HCT116 (cell line): ENCODE results near the gene KRTAP22-1. TPM values are rescaled to one million over a fixed set of nuclear protein-coding genes. Genes with fewer than 3 reads are reported as not detected.

ENCODE experiments used
- ATAC-seq: fragments of 200-7000 bp; cut with Tn5 transposase; 2 replicates; pipeline ENCODE4 v1.9.1; 2020; ENCODE audit warnings: mild to moderate bottlenecking, moderate library complexity
- BruUV-seq: library from RNA; stranded (reverse); fragments of 400-500 nt; replicated peaks from 2 replicates; lab custom pipeline; 2021; lab: Mats Ljungman, UMichigan
- CTCF ChIA-PET: fragments of 300-600 bp; sonication (Branson Sonifier 250); formaldehyde crosslinking; loops from one replicate; lab custom pipeline; 2021; ENCODE audit warnings: antibody characterized with exemption; lab: Charles Lee
- POLR2A ChIA-PET: fragments of 300-600, 350-600 bp; sonication (Branson Sonifier 250); formaldehyde crosslinking; loops from one replicate; lab custom pipeline; 2021; ENCODE audit warnings: antibody characterized with exemption; lab: Charles Lee
- RAD21 ChIA-PET, 2 experiments: fragments of 300-600 bp; sonication (Branson Sonifier 250); formaldehyde crosslinking; loops; one replicate each; lab custom pipeline; 2023; ENCODE audit warnings: low total read pairs in 2 of 2; ENCODE audit not compliant: uncharacterized antibody in 2 of 2, unreplicated experiment in 2 of 2, low non-redundant PET in 1 of 2; lab: Charles Lee
- DNase-seq: peaks from one replicate; pipeline ENCODE4 v3.0.0-alpha.2; 2010; ENCODE audit warnings: low read depth, low spot score
- H2AFZ ChIP-seq: fragments of 200-600 bp; shearing (Covaris generic), sonication (generic); 2 replicates; pipeline ENCODE4 v1.6.1; 2017; ENCODE audit warnings: low read depth, mixed run types, mixed read lengths, antibody characterized with exemption, low read length; ENCODE audit not compliant: poor library complexity, severe bottlenecking
- H3K27ac ChIP-seq: 2 replicates; pipeline ENCODE4 v1.5.1; 2012; ENCODE audit warnings: low read depth, low read length
- H3K27me3 ChIP-seq: fragments of 200-600 bp; sonication (generic); 2 replicates; pipeline ENCODE4 v1.6.1; 2016; ENCODE audit warnings: mixed run types, low read length, mixed read lengths; ENCODE audit not compliant: insufficient read depth
- H3K36me3 ChIP-seq, 2 experiments: fragments of 200-500 bp in 1 of 2; fragments of 200-600 bp in 1 of 2; sonication (Bioruptor generic) in 1 of 2; sonication (generic) in 1 of 2; 2 replicates each; pipeline versions ENCODE4 v1.5.1 to v1.6.1; 2014 to 2016; ENCODE audit warnings: low read length in 2 of 2, inconsistent platforms in 1 of 2, mixed read lengths in 1 of 2, mixed run types in 1 of 2; ENCODE audit not compliant: insufficient read depth in 2 of 2, control insufficient read depth in 1 of 2
- H3K4me1 ChIP-seq, 2 experiments: fragments of 200-600 bp in 1 of 2; sonication (generic) in 1 of 2; 2 replicates each; pipeline versions ENCODE4 v1.5.1 to v1.6.1; 2012 to 2017; ENCODE audit warnings: low read length in 2 of 2, inconsistent platforms in 1 of 2, mild to moderate bottlenecking in 1 of 2, mixed read lengths in 1 of 2, mixed run types in 1 of 2, moderate library complexity in 1 of 2; ENCODE audit not compliant: insufficient read depth in 2 of 2, control insufficient read depth in 1 of 2
- H3K4me2 ChIP-seq: fragments of 200-600 bp; sonication (generic); 2 replicates; pipeline ENCODE4 v1.6.1; 2017; ENCODE audit warnings: mixed run types, low read length, mixed read lengths
- H3K4me3 ChIP-seq, 2 experiments: fragments of 200-600 bp in 1 of 2; sonication (generic) in 1 of 2; replicated peaks in 1 of 2; 2 replicates each; pipeline ENCODE4 v1.5.1; 2011 to 2016; ENCODE audit warnings: low read length in 2 of 2, control low read depth in 1 of 2, low read depth in 1 of 2, mild to moderate bottlenecking in 1 of 2, mixed read lengths in 1 of 2, mixed run types in 1 of 2
- H3K79me2 ChIP-seq: fragments of 200-600 bp; sonication (generic); 2 replicates; pipeline ENCODE4 v1.6.1; 2017; ENCODE audit warnings: mild to moderate bottlenecking, mixed run types, low read length, moderate library complexity, mixed read lengths; ENCODE audit not compliant: insufficient read depth
- H3K9ac ChIP-seq: fragments of 200-600 bp; sonication (generic); 2 replicates; pipeline ENCODE4 v1.6.1; 2016; ENCODE audit warnings: low read length, mixed read lengths
- H3K9me2 ChIP-seq: fragments of 200-600 bp; sonication (generic), shearing (Covaris generic); 2 replicates; pipeline ENCODE4 v1.6.1; 2017; ENCODE audit warnings: mixed run types, mild to moderate bottlenecking, moderate library complexity; ENCODE audit not compliant: insufficient read depth
- H3K9me3 ChIP-seq, 2 experiments: fragments of 200-500 bp in 1 of 2; fragments of 200-600 bp in 1 of 2; sonication (Bioruptor generic) in 1 of 2; sonication (generic) in 1 of 2; 2 replicates each; pipeline ENCODE4 v1.6.1; 2014 to 2017; ENCODE audit warnings: low read length in 2 of 2, mixed read lengths in 2 of 2, inconsistent platforms in 1 of 2, low read depth in 1 of 2, mild to moderate bottlenecking in 1 of 2, mixed run types in 1 of 2, moderate library complexity in 1 of 2; ENCODE audit not compliant: control insufficient read depth in 1 of 2, insufficient read depth in 1 of 2
- H4K20me1 ChIP-seq: fragments of 200-600 bp; sonication (generic), shearing (Covaris generic); 2 replicates; pipeline ENCODE4 v1.6.1; 2017; ENCODE audit warnings: mixed run types, mild to moderate bottlenecking, moderate library complexity; ENCODE audit not compliant: insufficient read depth
- CEBPB ChIP-seq: IDR thresholded peaks from 2 replicates; pipeline ENCODE4 v1.6.1; 2012; ENCODE audit warnings: low read depth
- ELF1 ChIP-seq: IDR thresholded peaks from 2 replicates; pipeline ENCODE4 v1.6.1; 2012; ENCODE audit warnings: low read depth, borderline replicate concordance
- EZH2 ChIP-seq: fragments of 200-600 bp; sonication (generic); IDR thresholded peaks from 2 replicates; pipeline ENCODE4 v1.6.1; 2017; ENCODE audit warnings: antibody characterized with exemption, mixed run types
- EZH2phosphoT487 ChIP-seq: fragments of 200-600 bp; IDR thresholded peaks from 2 replicates; pipeline ENCODE4 v1.6.1; 2018; ENCODE audit warnings: antibody characterized with exemption, borderline replicate concordance
- FOSL1 ChIP-seq: IDR thresholded peaks from 2 replicates; pipeline ENCODE4 v1.6.1; 2012; ENCODE audit warnings: low read depth
- JUND ChIP-seq: IDR thresholded peaks from 2 replicates; pipeline ENCODE4 v1.6.1; 2012
- POLR2A ChIP-seq: IDR thresholded peaks from 2 replicates; pipeline ENCODE4 v1.7.0; 2011; ENCODE audit warnings: borderline replicate concordance; ENCODE audit not compliant: insufficient read depth, insufficient read length; ENCODE audit errors: extremely low read depth
- POLR2AphosphoS5 ChIP-seq: IDR thresholded peaks from 2 replicates; pipeline ENCODE4 v1.6.1; 2011; ENCODE audit warnings: mild to moderate bottlenecking, low read depth, low read length, moderate library complexity
- RAD21 ChIP-seq: IDR thresholded peaks from 2 replicates; pipeline ENCODE4 v1.6.1; 2012; ENCODE audit warnings: low read depth, mild to moderate bottlenecking
- YY1 ChIP-seq: IDR thresholded peaks from 2 replicates; pipeline ENCODE4 v1.6.1; 2011; ENCODE audit warnings: low read length, low read depth, moderate library complexity, mild to moderate bottlenecking; ENCODE audit not compliant: insufficient replicate concordance; ENCODE audit errors: extremely low read depth
- intact Hi-C: fragments of 100-400 bp; cut with micrococcal nuclease; formaldehyde crosslinking; loops from 2 replicates; pipeline ENCODE4 v1.10.0; 2022
- total RNA-seq: library from RNA; stranded (reverse); gene quantifications from one replicate; pipeline ENCODE4 v1.2.1, GENCODE V29; 2021; ENCODE audit not compliant: unreplicated experiment
- TF ChIP-seq, protein P1 (sequence below): IDR thresholded peaks from 2 replicates; pipeline ENCODE4 v1.6.1; 2012; ENCODE audit warnings: low read depth
- TF ChIP-seq, protein P2 (sequence below): IDR thresholded peaks from 2 replicates; pipeline ENCODE4 v1.6.1; 2012
- TF ChIP-seq, protein P3 (sequence below), 3 experiments: fragments of 200-600 bp in 1 of 3; sonication (generic) in 1 of 3; IDR thresholded peaks in 2 of 3; conservative IDR thresholded peaks in 1 of 3; 2 replicates each; pipeline ENCODE4 v1.5.1; 2012 to 2017; ENCODE audit warnings: low read depth in 2 of 3, low read length in 2 of 3, antibody characterized with exemption in 1 of 3, borderline replicate concordance in 1 of 3, control low read depth in 1 of 3, mild to moderate bottlenecking in 1 of 3, mixed read lengths in 1 of 3, mixed run types in 1 of 3, moderate library complexity in 1 of 3; ENCODE audit not compliant: insufficient read depth in 1 of 3

Gene KRTAP22-1
- total RNA-seq, 1 experiment from 2014 or later: not detected

DNA sequence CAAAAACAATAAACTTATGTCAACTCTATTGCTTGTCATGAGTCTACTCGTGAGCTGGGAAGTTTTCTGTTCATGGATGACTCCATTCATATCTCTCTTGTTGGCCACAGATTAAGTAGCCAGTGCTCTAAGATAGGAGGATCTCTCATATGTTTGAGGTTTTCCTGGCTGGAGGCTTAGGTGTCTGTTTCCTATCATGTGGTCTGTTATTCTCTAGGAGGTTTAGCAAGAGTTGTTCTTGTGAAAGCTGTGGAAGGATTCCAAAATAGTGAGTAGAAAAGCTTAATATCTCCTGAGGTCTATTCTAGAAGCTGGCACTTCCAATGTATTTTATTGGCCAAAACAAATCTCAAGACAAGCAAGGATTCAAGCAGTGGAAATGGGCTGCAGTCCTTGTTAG is 28.3 kb downstream of the KRTAP22-1 start:
- CTCF ChIA-PET: no interaction called here
- H3K4me1 ChIP-seq: no peaks in the 10 kb centered on the region
- H3K9me2 ChIP-seq: no peaks in the 10 kb centered on the region
- H3K4me2 ChIP-seq: no peak overlapping the region
- intact Hi-C loops: no loop called here
- no peaks in the 10 kb centered on the region for H3K79me2 ChIP-seq
- TF ChIP-seq CEBPB (no peak), EZH2 (no peak), FOSL1 (no peak), POLR2A (no peak), JUND (no peak), YY1 (no peak), RAD21 (no peak), ELF1 (no peak), EZH2phosphoT487 (no peak), POLR2AphosphoS5 (no peak)
- TF ChIP-seq, protein P1, sequence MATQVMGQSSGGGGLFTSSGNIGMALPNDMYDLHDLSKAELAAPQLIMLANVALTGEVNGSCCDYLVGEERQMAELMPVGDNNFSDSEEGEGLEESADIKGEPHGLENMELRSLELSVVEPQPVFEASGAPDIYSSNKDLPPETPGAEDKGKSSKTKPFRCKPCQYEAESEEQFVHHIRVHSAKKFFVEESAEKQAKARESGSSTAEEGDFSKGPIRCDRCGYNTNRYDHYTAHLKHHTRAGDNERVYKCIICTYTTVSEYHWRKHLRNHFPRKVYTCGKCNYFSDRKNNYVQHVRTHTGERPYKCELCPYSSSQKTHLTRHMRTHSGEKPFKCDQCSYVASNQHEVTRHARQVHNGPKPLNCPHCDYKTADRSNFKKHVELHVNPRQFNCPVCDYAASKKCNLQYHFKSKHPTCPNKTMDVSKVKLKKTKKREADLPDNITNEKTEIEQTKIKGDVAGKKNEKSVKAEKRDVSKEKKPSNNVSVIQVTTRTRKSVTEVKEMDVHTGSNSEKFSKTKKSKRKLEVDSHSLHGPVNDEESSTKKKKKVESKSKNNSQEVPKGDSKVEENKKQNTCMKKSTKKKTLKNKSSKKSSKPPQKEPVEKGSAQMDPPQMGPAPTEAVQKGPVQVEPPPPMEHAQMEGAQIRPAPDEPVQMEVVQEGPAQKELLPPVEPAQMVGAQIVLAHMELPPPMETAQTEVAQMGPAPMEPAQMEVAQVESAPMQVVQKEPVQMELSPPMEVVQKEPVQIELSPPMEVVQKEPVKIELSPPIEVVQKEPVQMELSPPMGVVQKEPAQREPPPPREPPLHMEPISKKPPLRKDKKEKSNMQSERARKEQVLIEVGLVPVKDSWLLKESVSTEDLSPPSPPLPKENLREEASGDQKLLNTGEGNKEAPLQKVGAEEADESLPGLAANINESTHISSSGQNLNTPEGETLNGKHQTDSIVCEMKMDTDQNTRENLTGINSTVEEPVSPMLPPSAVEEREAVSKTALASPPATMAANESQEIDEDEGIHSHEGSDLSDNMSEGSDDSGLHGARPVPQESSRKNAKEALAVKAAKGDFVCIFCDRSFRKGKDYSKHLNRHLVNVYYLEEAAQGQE: no peak
- TF ChIP-seq, protein P2, sequence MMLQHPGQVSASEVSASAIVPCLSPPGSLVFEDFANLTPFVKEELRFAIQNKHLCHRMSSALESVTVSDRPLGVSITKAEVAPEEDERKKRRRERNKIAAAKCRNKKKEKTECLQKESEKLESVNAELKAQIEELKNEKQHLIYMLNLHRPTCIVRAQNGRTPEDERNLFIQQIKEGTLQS: no peak
- TF ChIP-seq, protein P3, sequence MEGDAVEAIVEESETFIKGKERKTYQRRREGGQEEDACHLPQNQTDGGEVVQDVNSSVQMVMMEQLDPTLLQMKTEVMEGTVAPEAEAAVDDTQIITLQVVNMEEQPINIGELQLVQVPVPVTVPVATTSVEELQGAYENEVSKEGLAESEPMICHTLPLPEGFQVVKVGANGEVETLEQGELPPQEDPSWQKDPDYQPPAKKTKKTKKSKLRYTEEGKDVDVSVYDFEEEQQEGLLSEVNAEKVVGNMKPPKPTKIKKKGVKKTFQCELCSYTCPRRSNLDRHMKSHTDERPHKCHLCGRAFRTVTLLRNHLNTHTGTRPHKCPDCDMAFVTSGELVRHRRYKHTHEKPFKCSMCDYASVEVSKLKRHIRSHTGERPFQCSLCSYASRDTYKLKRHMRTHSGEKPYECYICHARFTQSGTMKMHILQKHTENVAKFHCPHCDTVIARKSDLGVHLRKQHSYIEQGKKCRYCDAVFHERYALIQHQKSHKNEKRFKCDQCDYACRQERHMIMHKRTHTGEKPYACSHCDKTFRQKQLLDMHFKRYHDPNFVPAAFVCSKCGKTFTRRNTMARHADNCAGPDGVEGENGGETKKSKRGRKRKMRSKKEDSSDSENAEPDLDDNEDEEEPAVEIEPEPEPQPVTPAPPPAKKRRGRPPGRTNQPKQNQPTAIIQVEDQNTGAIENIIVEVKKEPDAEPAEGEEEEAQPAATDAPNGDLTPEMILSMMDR (IDR thresholded peaks at IDR 0.05 in 2 of 3, conservative IDR thresholded peaks at IDR 0.05 in 1 of 3; ENCODE audit: borderline replicate concordance in 1 of 3, insufficient read depth in 1 of 3, low read depth in 2 of 3, low read length in 2 of 3): no peak
- no TSS peak for BruUV-seq
- no peak overlapping the region for H3K4me3 ChIP-seq
- no peak overlapping the region for H3K9ac ChIP-seq
- RAD21 ChIA-PET: no interaction called here
- no peaks in the 10 kb centered on the region for H3K27me3 ChIP-seq
- H3K27ac ChIP-seq: no peak overlapping the region
- H3K36me3 ChIP-seq: no peaks in the 10 kb centered on the region
- H2AFZ ChIP-seq: no peak overlapping the region
- H3K9me3 ChIP-seq: peaks cover 15 to 26% of the 10 kb centered on the region in 2 experiments; a peak in 2 of 4 replicates
- DNase-seq: no peak
- no peaks in the 10 kb centered on the region for H4K20me1 ChIP-seq
- no peak for ATAC-seq
- POLR2A ChIA-PET: no interaction called here
